H1 (cell line): ENCODE results near the gene STXBP4. TPM values are rescaled to one million over a fixed set of nuclear protein-coding genes. Genes with fewer than 3 reads are reported as not detected.

Source experiments
- CTCF ChIA-PET: fragments of 300-600 bp; sonication (Branson Sonifier 250); formaldehyde crosslinking; loops from one replicate; lab custom pipeline; 2021; ENCODE audit not compliant: partially characterized antibody; lab: Charles Lee
- POLR2A ChIA-PET: fragments of 300-600 bp; sonication (Branson Sonifier 250); formaldehyde crosslinking; loops from one replicate; lab custom pipeline; 2021; ENCODE audit warnings: inconsistent platforms; ENCODE audit not compliant: partially characterized antibody; lab: Charles Lee
- DNase-seq, 2 experiments: peaks; one replicate each; pipeline versions ENCODE4 v3.0.0 to v3.0.0-alpha.2; 2010 to 2022; ENCODE audit warnings: low spot score in 2 of 2, low read depth in 1 of 2, mixed read lengths in 1 of 2
- FAIRE-seq: peaks from 2 replicates; lab custom pipeline; 2011; peaks lifted over from hg19 to GRCh38; lab: Jason Lieb, UNC
- H2AFZ ChIP-seq: 2 replicates; pipeline ENCODE4 v1.8.1; 2012; ENCODE audit warnings: low read length, inconsistent platforms
- H2AK5ac ChIP-seq: 2 replicates; pipeline ENCODE4 v1.6.1; 2013; ENCODE audit warnings: low read depth, low read length
- H2BK120ac ChIP-seq: replicated peaks from 2 replicates; pipeline ENCODE3; 2013; ENCODE audit warnings: low read depth, low read length, inconsistent platforms
- H2BK12ac ChIP-seq: 2 replicates; pipeline ENCODE4 v1.6.1; 2013; ENCODE audit warnings: low read depth, low read length
- H2BK15ac ChIP-seq: 2 replicates; pipeline ENCODE4 v1.6.1; 2013; ENCODE audit warnings: low read length
- H2BK20ac ChIP-seq: 2 replicates; pipeline ENCODE4 v1.6.1; 2013; ENCODE audit warnings: low read length
- H2BK5ac ChIP-seq: 2 replicates; pipeline ENCODE4 v1.6.1; 2013; ENCODE audit warnings: low read depth, low read length
- H3K14ac ChIP-seq: 2 replicates; pipeline ENCODE4 v1.6.1; 2013; ENCODE audit warnings: inconsistent platforms; ENCODE audit not compliant: insufficient read length
- H3K18ac ChIP-seq: 2 replicates; pipeline ENCODE4 v1.6.1; 2013; ENCODE audit warnings: low read length; ENCODE audit errors: extremely low read depth
- H3K23ac ChIP-seq: 2 replicates; pipeline ENCODE4 v1.6.1; 2013; ENCODE audit warnings: inconsistent platforms; ENCODE audit not compliant: insufficient read length
- H3K23me2 ChIP-seq: 2 replicates; pipeline ENCODE4 v1.6.1; 2013; ENCODE audit warnings: low read depth, low read length
- H3K27ac ChIP-seq: 2 replicates; pipeline ENCODE4 v1.6.1; 2011; ENCODE audit warnings: low read depth, low read length, inconsistent platforms
- H3K27me3 ChIP-seq, 4 experiments: replicated peaks in 1 of 4; 1 replicate in 1 of 4; 2 replicates in 3 of 4; pipeline versions ENCODE4 v1.6.1 to v1.8.1; 2011 to 2013; ENCODE audit warnings: low read length in 3 of 4, mild to moderate bottlenecking in 3 of 4, inconsistent platforms in 2 of 4, mixed read lengths in 2 of 4, moderate library complexity in 1 of 4; ENCODE audit not compliant: control insufficient read depth in 3 of 4, insufficient read depth in 3 of 4; ENCODE audit errors: extremely low read depth in 1 of 4
- H3K36me3 ChIP-seq, 4 experiments: 2 replicates each; pipeline versions ENCODE4 v1.6.1 to v1.8.1; 2011 to 2013; ENCODE audit warnings: mild to moderate bottlenecking in 4 of 4, low read length in 3 of 4, moderate library complexity in 2 of 4, control low read depth in 1 of 4, inconsistent platforms in 1 of 4; ENCODE audit not compliant: insufficient read depth in 4 of 4, control insufficient read depth in 2 of 4
- H3K4ac ChIP-seq: replicated peaks from 2 replicates; pipeline ENCODE3; 2013; ENCODE audit warnings: low read length, low read depth, mixed read lengths, inconsistent platforms; ENCODE audit not compliant: insufficient read length
- H3K4me1 ChIP-seq, 4 experiments: replicated peaks in 1 of 4; 1 replicate in 1 of 4; 2 replicates in 3 of 4; pipeline versions ENCODE4 v1.6.1 to v1.8.1; 2011 to 2013; ENCODE audit warnings: low read length in 3 of 4, inconsistent platforms in 2 of 4, mixed read lengths in 1 of 4; ENCODE audit not compliant: insufficient read depth in 4 of 4, control insufficient read depth in 3 of 4
- H3K4me2 ChIP-seq, 2 experiments: 2 replicates each; pipeline versions ENCODE4 v1.6.1 to v1.8.1; 2011 to 2013; ENCODE audit warnings: low read depth in 2 of 2, low read length in 2 of 2, control low read depth in 1 of 2, inconsistent platforms in 1 of 2, mild to moderate bottlenecking in 1 of 2; ENCODE audit not compliant: insufficient read depth in 1 of 2
- H3K4me3 ChIP-seq, 4 experiments: fragments of 200-600, 300-600 bp in 1 of 4; sonication (generic), shearing (Covaris generic), sonication (Bioruptor Twin) in 1 of 4; 2 replicates each; pipeline versions ENCODE4 v1.5.1 to v1.8.1; 2011 to 2016; ENCODE audit warnings: low read length in 4 of 4, low read depth in 3 of 4, control low read depth in 2 of 4, inconsistent platforms in 2 of 4, mild to moderate bottlenecking in 2 of 4, mixed read lengths in 1 of 4, moderate library complexity in 1 of 4; ENCODE audit not compliant: insufficient read depth in 2 of 4; ENCODE audit errors: extremely low read depth in 1 of 4
- H3K56ac ChIP-seq: replicated peaks from 2 replicates; pipeline ENCODE3; 2013; ENCODE audit warnings: low read depth, mild to moderate bottlenecking, mixed read lengths, low read length, inconsistent platforms; ENCODE audit not compliant: insufficient read length
- H3K79me1 ChIP-seq: 2 replicates; pipeline ENCODE4 v1.6.1; 2013; ENCODE audit warnings: low read depth, low read length, control low read depth
- H3K79me2 ChIP-seq, 2 experiments: 2 replicates each; pipeline versions ENCODE4 v1.6.1 to v1.8.1; 2012 to 2013; ENCODE audit warnings: low read length in 2 of 2, mild to moderate bottlenecking in 2 of 2, inconsistent platforms in 1 of 2; ENCODE audit not compliant: insufficient read depth in 2 of 2, control insufficient read depth in 1 of 2
- H3K9ac ChIP-seq, 4 experiments: replicated peaks in 1 of 4; 1 replicate in 1 of 4; 2 replicates in 3 of 4; pipeline versions ENCODE4 v1.6.1 to v1.8.1; 2011 to 2013; ENCODE audit warnings: low read depth in 3 of 4, low read length in 3 of 4, control low read depth in 2 of 4, mild to moderate bottlenecking in 2 of 4, moderate library complexity in 2 of 4, inconsistent platforms in 1 of 4; ENCODE audit errors: extremely low read depth in 1 of 4
- H3K9me3 ChIP-seq, 2 experiments: 2 replicates each; pipeline versions ENCODE4 v1.6.1 to v1.8.1; 2012 to 2013; ENCODE audit warnings: mild to moderate bottlenecking in 2 of 2, moderate library complexity in 2 of 2, control low read depth in 1 of 2, inconsistent platforms in 1 of 2, low read depth in 1 of 2, low read length in 1 of 2, mixed read lengths in 1 of 2; ENCODE audit not compliant: insufficient read depth in 2 of 2
- H4K20me1 ChIP-seq, 2 experiments: replicated peaks in 1 of 2; 2 replicates each; pipeline versions ENCODE3 to v1.8.1; 2011 to 2013; ENCODE audit warnings: inconsistent platforms in 2 of 2, low read length in 2 of 2, mild to moderate bottlenecking in 1 of 2; ENCODE audit not compliant: insufficient read depth in 2 of 2, control insufficient read depth in 1 of 2
- H4K5ac ChIP-seq: 2 replicates; pipeline ENCODE4 v1.6.1; 2013; ENCODE audit warnings: low read length, low read depth, mixed read lengths, inconsistent platforms; ENCODE audit not compliant: insufficient read length
- H4K8ac ChIP-seq: 2 replicates; pipeline ENCODE4 v1.8.0; 2013; ENCODE audit warnings: mild to moderate bottlenecking, moderate library complexity, low read length, inconsistent platforms; ENCODE audit not compliant: insufficient read depth; ENCODE audit errors: extremely low read depth
- H4K91ac ChIP-seq: replicated peaks from 2 replicates; pipeline ENCODE3; 2013; ENCODE audit warnings: low read length, mixed read lengths, inconsistent platforms; ENCODE audit not compliant: insufficient read length
- KDM5A ChIP-seq: fragments of 200-600 bp; IDR thresholded peaks from 2 replicates; pipeline ENCODE4 v1.7.1; 2012; ENCODE audit warnings: mild to moderate bottlenecking, low read length, inconsistent platforms, mixed read lengths
- TAF1 ChIP-seq: IDR thresholded peaks from 2 replicates; pipeline ENCODE4 v1.6.1; 2011; ENCODE audit warnings: mild to moderate bottlenecking, low read depth, low read length
- YY1 ChIP-seq: IDR thresholded peaks from 2 replicates; pipeline ENCODE4 v1.6.1; 2011; ENCODE audit warnings: low read depth, mild to moderate bottlenecking, low read length
- WGBS, 2 experiments: shearing (Covaris generic) in 1 of 2; methylation state at CpG; one replicate each; pipeline versions ENCODE4 v1.1.6 to v1.1.7; 2013 to 2015; ENCODE audit warnings: low lambda C conversion rate in 2 of 2, mixed read lengths in 2 of 2, inconsistent platforms in 1 of 2, low coverage in 1 of 2, missing lambda C conversion rate in 1 of 2; ENCODE audit not compliant: insufficient replicate concordance in 2 of 2, insufficient coverage in 1 of 2, insufficient read length in 1 of 2; ENCODE audit errors: extremely low coverage in 1 of 2, missing lambda C conversion rate in 1 of 2; 5-methylcytosine and 5-hydroxymethylcytosine counted together
- polyA plus RNA-seq, 7 experiments: library from polyadenylated mRNA; depleted of rRNA in 3 of 7; stranded (reverse) in 5 of 7; unstranded in 2 of 7; fragments of >200 nt in 5 of 7; fragments of 200-250 nt in 2 of 7; gene quantifications; 1 replicate in 5 of 7; 2 replicates in 1 of 7; 4 replicates in 1 of 7; pipeline versions ENCODE4 v1.2.1 to v1.2.3, GENCODE V29; 2011 to 2013; ENCODE audit warnings: missing spikeins in 2 of 7, mixed read lengths in 2 of 7
- total RNA-seq: library from RNA; stranded (reverse); fragmentation: NEBNext Ultra II Directional; extraction: Animal tissue kit (Norgen Biotek cat#: 25700); gene quantifications from 2 replicates; pipeline ENCODE4 v1.2.1, GENCODE V29; 2021

STXBP4 gene
- total and polyA plus RNA-seq, 2 of the 8 experiments (the other 6 are each of a cell fraction or from before 2014, with no cell fraction given): 3.2 to 18.5 TPM

GRCh38 chr17:54950116-54950515 lies 18.4 kb upstream of the STXBP4 start:
- Histone ChIP-seq H3K56ac (no peak overlapping the region), H3K4ac (no peak overlapping the region), H3K14ac (no peak overlapping the region), H3K18ac (no peak overlapping the region), H3K27ac (no peak overlapping the region), H2BK15ac (no peak overlapping the region), H3K4me1 (no peaks in the 10 kb centered on the region), H3K36me3 (peaks cover 18 to 68% (median 50%) of the 10 kb centered on the region in 4 experiments), H3K79me1 (no peaks in the 10 kb centered on the region), H3K23ac (no peak overlapping the region), H2BK120ac (no peak overlapping the region), H2AK5ac (no peak overlapping the region), H4K8ac (no peak overlapping the region), H4K91ac (no peak overlapping the region), H2AFZ (no peak overlapping the region), H3K79me2 (no peaks in the 10 kb centered on the region), H2BK20ac (no peak overlapping the region), H3K9me3 (no peaks in the 10 kb centered on the region), H4K20me1 (peaks cover 1 to 5% of the 10 kb centered on the region in 2 experiments), H3K27me3 (peaks cover 0 to 2% (median 0%) of the 10 kb centered on the region in 4 experiments; a peak in 1 of 7 replicates), H3K4me3 (no peak overlapping the region), H2BK12ac (no peak overlapping the region), H3K4me2 (no peak overlapping the region), H3K9ac (no peak overlapping the region), H3K23me2 (no peaks in the 10 kb centered on the region), H2BK5ac (no peak overlapping the region), H4K5ac (no peak overlapping the region)
- TF ChIP-seq YY1 (no peak), TAF1 (no peak), KDM5A (no peak)
- no peak for FAIRE-seq
- ChIA-PET CTCF (interaction anchor here (0.7 kb wide), 1 partner anchor 11 kb away, joined by 3 read pairs; no protein-coding TSS in a partner anchor), POLR2A (no interaction called here)
- WGBS, 2 experiments: 91% methylated on average over 2 of the region's 2 CpGs; no CpG with 5 or more reads in 1 of the 2 experiments
- no peak for DNase-seq
